Measurements from ENCODE around the gene ANKS4B.

Gene ANKS4B

DNA sequence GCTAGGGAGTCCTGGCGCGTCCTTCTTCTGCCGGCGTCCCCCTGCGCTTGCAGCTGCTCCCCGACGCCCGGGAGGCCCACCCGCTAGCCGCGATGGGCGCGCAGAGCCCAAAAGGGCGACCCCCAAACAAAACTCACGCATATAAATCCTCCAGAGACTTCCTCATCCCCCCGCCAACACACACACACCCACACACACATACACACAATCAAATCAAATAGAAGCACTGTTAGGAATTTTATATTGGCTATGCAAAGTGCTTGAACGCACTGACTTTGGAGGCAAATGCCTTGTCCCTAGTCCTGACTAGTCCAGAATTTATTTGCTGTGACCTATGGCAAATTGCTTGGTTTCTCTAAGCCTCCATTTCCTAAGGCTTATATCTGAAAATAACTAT is 68.4 kb downstream of the ANKS4B start:
- TF ChIP-seq, protein P1, sequence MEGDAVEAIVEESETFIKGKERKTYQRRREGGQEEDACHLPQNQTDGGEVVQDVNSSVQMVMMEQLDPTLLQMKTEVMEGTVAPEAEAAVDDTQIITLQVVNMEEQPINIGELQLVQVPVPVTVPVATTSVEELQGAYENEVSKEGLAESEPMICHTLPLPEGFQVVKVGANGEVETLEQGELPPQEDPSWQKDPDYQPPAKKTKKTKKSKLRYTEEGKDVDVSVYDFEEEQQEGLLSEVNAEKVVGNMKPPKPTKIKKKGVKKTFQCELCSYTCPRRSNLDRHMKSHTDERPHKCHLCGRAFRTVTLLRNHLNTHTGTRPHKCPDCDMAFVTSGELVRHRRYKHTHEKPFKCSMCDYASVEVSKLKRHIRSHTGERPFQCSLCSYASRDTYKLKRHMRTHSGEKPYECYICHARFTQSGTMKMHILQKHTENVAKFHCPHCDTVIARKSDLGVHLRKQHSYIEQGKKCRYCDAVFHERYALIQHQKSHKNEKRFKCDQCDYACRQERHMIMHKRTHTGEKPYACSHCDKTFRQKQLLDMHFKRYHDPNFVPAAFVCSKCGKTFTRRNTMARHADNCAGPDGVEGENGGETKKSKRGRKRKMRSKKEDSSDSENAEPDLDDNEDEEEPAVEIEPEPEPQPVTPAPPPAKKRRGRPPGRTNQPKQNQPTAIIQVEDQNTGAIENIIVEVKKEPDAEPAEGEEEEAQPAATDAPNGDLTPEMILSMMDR (IDR thresholded peaks at IDR 0.05; ENCODE audit: borderline replicate concordance, insufficient read depth, low read depth, low read length): no peak

DNA sequence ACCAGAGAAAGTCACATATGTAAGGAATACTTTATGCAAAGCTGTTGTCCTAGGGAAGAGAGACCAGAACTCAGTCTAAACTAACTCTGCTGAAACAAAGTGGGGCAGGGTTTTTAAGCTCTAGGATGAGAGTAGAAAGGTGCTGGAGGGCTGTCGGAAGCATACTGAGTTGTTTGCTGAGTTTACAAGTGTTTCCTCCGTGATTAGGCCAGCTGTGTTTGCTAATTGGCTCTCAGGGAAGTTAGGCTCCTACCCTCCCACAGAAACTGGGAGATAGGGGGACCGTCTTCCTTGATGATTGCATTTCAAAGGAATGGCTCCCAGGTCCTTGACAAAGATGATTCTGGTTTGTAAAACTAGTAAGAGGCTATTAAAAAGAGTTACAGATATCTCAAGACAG is 69.0 kb downstream of the ANKS4B start:
- TF ChIP-seq, protein P1 (IDR thresholded peaks at IDR 0.05; ENCODE audit: borderline replicate concordance, insufficient read depth, low read depth, low read length): no peak
- peak overlapping the region; percentile 59 for H3K4me3 ChIP-seq (ENCODE audit: low read depth, low read length)

More for the DNA sequence above, 68.4 kb downstream of the ANKS4B start:
- H3K4me3 ChIP-seq (ENCODE audit: low read depth, low read length): peak overlapping the region; percentile 59

DNA sequence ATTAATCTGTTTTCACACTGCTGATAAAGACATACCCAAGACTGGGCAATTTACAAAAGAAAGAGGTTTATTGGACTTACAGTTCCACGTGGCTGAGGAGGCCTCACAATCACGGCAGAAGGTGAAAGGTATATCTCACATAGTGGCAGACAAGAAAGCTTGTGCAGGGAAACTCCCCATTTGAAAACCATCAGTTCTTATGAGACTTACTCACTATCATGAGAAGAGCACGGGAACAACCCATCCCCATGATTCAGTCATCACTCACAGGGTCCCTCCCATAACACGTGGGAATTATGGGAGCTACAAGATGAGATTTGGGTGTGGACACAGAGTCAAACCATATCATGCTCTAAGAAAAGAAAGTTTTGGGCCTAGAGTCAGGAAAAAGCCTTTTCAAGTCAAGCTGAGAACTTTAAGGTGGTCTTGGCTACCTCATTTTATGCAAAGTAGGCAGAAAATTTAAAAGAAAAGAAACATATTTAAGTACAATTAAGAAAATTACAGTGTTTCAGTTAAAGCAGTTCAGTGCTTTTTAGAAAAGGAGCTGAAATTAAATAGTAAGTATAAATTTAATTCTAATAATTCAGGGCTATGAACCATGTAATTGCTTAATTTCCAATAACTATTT is 69.5 kb downstream of the ANKS4B start:
- H3K4me3 ChIP-seq (ENCODE audit: low read depth, low read length): no peak overlapping the region
- TF ChIP-seq, protein P1 (IDR thresholded peaks at IDR 0.05; ENCODE audit: borderline replicate concordance, insufficient read depth, low read depth, low read length): no peak
